BJ (cell line): ENCODE results near the gene TMEM255B. TPM values are rescaled to one million over a fixed set of nuclear protein-coding genes. Genes with fewer than 3 reads are reported as not detected.
"Not testable (repeated sequence)": the region's sequence is repeated elsewhere in the genome, so short reads cannot be mapped to it uniquely, and the experiment has no call there.

ENCODE experiments used
- CTCF ChIA-PET: fragments of 350-600 bp; formaldehyde crosslinking; extraction: SDS; loops from one replicate; lab custom pipeline; 2021; ENCODE audit warnings: antibody characterized with exemption, inconsistent platforms; lab: Yijun Ruan, JAX
- POLR2A ChIA-PET: fragments of 300-600 bp; sonication (Branson Sonifier 250); formaldehyde crosslinking; extraction: SDS; loops from one replicate; lab custom pipeline; 2021; ENCODE audit warnings: antibody characterized with exemption; lab: Charles Lee
- DNase-seq: peaks from one replicate; pipeline ENCODE4 v3.0.0-alpha.2; 2011; ENCODE audit warnings: low read depth
- H3K27me3 ChIP-seq: 2 replicates; pipeline ENCODE4 v1.6.0; 2011; ENCODE audit warnings: low read length; ENCODE audit not compliant: control insufficient read depth, insufficient read depth
- H3K36me3 ChIP-seq: 2 replicates; pipeline ENCODE4 v1.5.1; 2011; ENCODE audit warnings: low read length; ENCODE audit not compliant: control insufficient read depth, insufficient read depth
- H3K4me3 ChIP-seq: 2 replicates; pipeline ENCODE4 v1.5.1; 2011; ENCODE audit warnings: low read depth, mild to moderate bottlenecking, control low read depth, low read length
- CTCF ChIP-seq: IDR thresholded peaks from 2 replicates; pipeline ENCODE4 v1.5.1; 2011; ENCODE audit warnings: low read depth, mild to moderate bottlenecking, control low read depth, inconsistent platforms, low read length, moderate library complexity; ENCODE audit not compliant: insufficient read depth
- polyA plus RNA-seq: library from polyadenylated mRNA; depleted of rRNA; stranded (reverse); fragments of >200 nt; gene quantifications from 2 replicates; pipeline ENCODE4 v1.2.3, GENCODE V29; 2011

The TMEM255B gene
- polyA plus RNA-seq, 1 experiment: 1.9 TPM

GRCh38 chr13:113794086-113794485 is 35.1 kb downstream of the TMEM255B start:
- ChIA-PET CTCF (interaction anchor here (1.2 kb wide), 1 partner anchor 153 kb away, joined by 3 read pairs; no protein-coding TSS in a partner anchor), POLR2A (no interaction called here)
- H3K36me3 ChIP-seq: no peaks in the 10 kb centered on the region
- no peak for DNase-seq
- TF ChIP-seq CTCF: no peak
- peaks cover 4% of the 10 kb centered on the region for H3K27me3 ChIP-seq
- H3K4me3 ChIP-seq: no peak overlapping the region

DNA sequence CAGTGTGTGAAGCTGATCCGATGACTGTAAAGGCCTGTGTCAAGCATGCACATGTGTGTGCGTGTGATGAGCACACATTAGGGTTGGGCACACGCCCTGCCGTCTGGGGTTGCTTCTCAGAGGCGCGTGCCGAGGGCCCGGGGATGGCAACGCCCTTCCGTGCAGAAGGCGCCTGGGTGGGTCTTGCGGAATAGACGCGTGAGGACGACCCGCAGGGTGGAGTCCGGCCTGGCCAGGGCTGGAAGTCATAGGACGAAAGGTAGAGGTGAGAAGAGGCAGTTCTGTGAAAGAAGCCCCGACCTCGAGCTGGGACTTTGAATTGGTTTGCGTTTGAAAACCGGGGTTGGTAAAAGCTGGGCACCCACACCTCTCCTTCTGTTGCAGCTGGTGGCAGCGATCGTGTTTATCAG is 35.7 kb downstream of the TMEM255B start:
- H3K36me3 ChIP-seq: no peaks in the 10 kb centered on the region
- ChIA-PET CTCF (interaction anchor here (1.2 kb wide), 1 partner anchor 152 kb away, joined by 3 read pairs; no protein-coding TSS in a partner anchor), POLR2A (no interaction called here)
- no peak for TF ChIP-seq CTCF
- no peak overlapping the region for H3K4me3 ChIP-seq
- peaks cover 2% of the 10 kb centered on the region for H3K27me3 ChIP-seq
- DNase-seq: no peak

DNA sequence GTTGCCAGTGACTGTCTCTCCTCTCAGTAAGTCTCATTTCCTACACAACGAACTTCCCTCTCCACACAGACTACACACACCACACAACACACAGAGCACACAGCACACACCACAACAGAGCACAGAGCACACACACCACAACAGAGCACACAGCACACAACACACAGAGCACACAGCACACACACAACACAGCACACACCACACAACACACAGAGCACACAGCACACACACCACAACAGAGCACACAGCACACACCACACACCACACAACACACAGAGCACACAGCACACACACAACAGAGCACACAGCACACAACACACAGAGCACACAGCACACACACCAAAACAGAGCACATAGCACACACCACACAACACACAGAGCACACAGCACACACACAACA is 36.3 kb downstream of the TMEM255B start:
- DNase-seq, POLR2A ChIA-PET, H3K36me3 ChIP-seq, H3K27me3 ChIP-seq, H3K4me3 ChIP-seq: not testable (repeated sequence)
- CTCF ChIA-PET: interaction anchor here (1.2 kb wide), 1 partner anchor 152 kb away, joined by 3 read pairs; no protein-coding TSS in a partner anchor

GRCh38 chr13:113796211-113796963 is 37.4 kb downstream of the TMEM255B start:
- Histone ChIP-seq H3K36me3 (no peaks in the 10 kb centered on the region), H3K27me3 (peaks cover 2% of the 10 kb centered on the region), H3K4me3 (no peak overlapping the region)
- TF ChIP-seq CTCF: no peak
- ChIA-PET CTCF (no interaction called here), POLR2A (no interaction called here)
- DNase-seq: no peak

DNA sequence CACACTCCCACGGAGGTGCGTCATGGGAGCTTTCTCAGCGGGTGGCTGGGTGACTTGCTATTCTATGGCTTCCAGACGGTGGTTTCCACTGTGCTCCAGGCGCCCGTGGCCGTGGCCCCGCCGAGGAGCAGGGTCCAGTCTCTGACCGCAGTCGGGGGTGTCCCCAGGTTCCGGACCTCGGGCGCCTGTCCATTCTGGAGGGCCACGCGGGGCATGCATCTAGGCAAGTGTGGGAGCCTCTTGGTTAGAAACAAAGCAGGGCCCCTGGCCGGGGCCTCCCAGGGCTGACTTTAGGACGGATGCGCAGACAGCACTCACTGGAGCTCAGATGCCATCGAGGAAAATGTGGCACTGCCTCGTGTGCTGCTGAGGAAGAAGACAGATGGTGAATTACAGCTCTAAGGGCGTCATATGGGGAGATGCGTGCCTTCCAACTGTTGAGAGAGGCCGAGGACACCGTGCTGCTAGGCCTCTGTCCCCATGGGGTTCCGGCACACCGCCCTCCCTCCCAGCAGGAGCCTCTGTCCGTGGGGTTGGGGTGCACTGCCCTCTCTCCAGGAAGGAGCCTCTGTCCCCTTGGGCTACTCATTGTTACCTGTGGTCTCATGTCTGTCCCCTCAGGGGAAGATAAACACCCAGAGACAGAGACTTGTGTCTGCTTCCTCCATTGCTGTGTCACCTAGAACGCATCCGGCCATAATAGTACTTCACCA is 38.1 kb downstream of the TMEM255B start:
- POLR2A ChIA-PET: no interaction called here
- Histone ChIP-seq H3K27me3 (peaks cover 2% of the 10 kb centered on the region), H3K4me3 (no peak overlapping the region), H3K36me3 (no peaks in the 10 kb centered on the region)
- TF ChIP-seq CTCF: no peak
- CTCF ChIA-PET: no interaction called here
- DNase-seq: no peak
